K562 (cell line): ENCODE measurements around the gene LRRC74B. TPM values are rescaled to one million over a fixed set of nuclear protein-coding genes. Genes with fewer than 3 reads are reported as not detected.

Experiments used
- ATAC-seq: fragments of 200-7000 bp; cut with Tn5 transposase; 3 replicates; pipeline ENCODE4 v1.9.1; 2020; ENCODE audit warnings: moderate library complexity
- BruUV-seq: library from RNA; stranded (reverse); fragments of 400-500 nt; replicated peaks from 2 replicates; lab custom pipeline; 2021; lab: Mats Ljungman, UMichigan
- CTCF ChIA-PET: fragments of 300-600 bp; formaldehyde crosslinking; extraction: SDS; loops from one replicate; lab custom pipeline; 2021; ENCODE audit warnings: low intra/inter-chr PET ratio; lab: Yijun Ruan, JAX
- POLR2A ChIA-PET: fragments of 300-600, 350-650 bp; sonication (Branson Sonifier 250); formaldehyde crosslinking; extraction: SDS; loops from one replicate; lab custom pipeline; 2021; ENCODE audit warnings: antibody characterized with exemption, inconsistent platforms; lab: Yijun Ruan, JAX
- DNase-seq, 4 experiments: peaks; one replicate each; pipeline versions ENCODE4 v3.0.0 to v3.0.0-alpha.2; 2011 to 2018; ENCODE audit warnings: low spot score in 3 of 4, mixed read lengths in 3 of 4; ENCODE audit errors: extremely low read depth in 1 of 4
- FAIRE-seq: peaks from 2 replicates; lab custom pipeline; 2011; peaks lifted over from hg19 to GRCh38; lab: Jason Lieb, UNC
- H2AFZ ChIP-seq: 2 replicates; pipeline ENCODE4 v1.6.0; 2011; ENCODE audit warnings: low read depth, low read length, control low read depth, inconsistent platforms
- H3K27ac ChIP-seq: fragments of 200-600 bp; 3 replicates; pipeline ENCODE4 v1.8.0; 2011; ENCODE audit warnings: low read depth, mild to moderate bottlenecking, control low read depth, inconsistent platforms, low read length, moderate library complexity, mixed read lengths; ENCODE audit errors: extremely low read depth
- H3K27me3 ChIP-seq, 2 experiments: fragments of 300-600 bp in 1 of 2; 2 replicates in 1 of 2; 3 replicates in 1 of 2; pipeline versions ENCODE4 v1.6.0 to v1.8.0; 2011; ENCODE audit warnings: inconsistent platforms in 2 of 2, low read length in 2 of 2, mild to moderate bottlenecking in 1 of 2, mixed read lengths in 1 of 2, moderate library complexity in 1 of 2; ENCODE audit not compliant: control insufficient read depth in 2 of 2, insufficient read depth in 2 of 2
- H3K36me3 ChIP-seq: fragments of 300-600 bp; 3 replicates; pipeline ENCODE4 v1.8.0; 2011; ENCODE audit warnings: mild to moderate bottlenecking, low read length, inconsistent platforms; ENCODE audit not compliant: control insufficient read depth, insufficient read depth
- H3K4me1 ChIP-seq, 2 experiments: fragments of 200-600 bp in 1 of 2; replicated peaks in 1 of 2; 2 replicates in 1 of 2; 3 replicates in 1 of 2; pipeline versions ENCODE4 v1.5.1 to v1.8.0; 2011; ENCODE audit warnings: inconsistent platforms in 2 of 2, low read length in 2 of 2, mild to moderate bottlenecking in 1 of 2, mixed read lengths in 1 of 2, moderate library complexity in 1 of 2; ENCODE audit not compliant: control insufficient read depth in 2 of 2, insufficient read depth in 2 of 2
- H3K4me2 ChIP-seq: 2 replicates; pipeline ENCODE4 v1.6.1; 2011; ENCODE audit warnings: low read length, control low read depth, inconsistent platforms, mixed read lengths; ENCODE audit not compliant: insufficient read depth
- H3K4me3 ChIP-seq: fragments of 200-600 bp; sonication (generic), shearing (Covaris generic); 2 replicates; pipeline ENCODE4 v1.5.1; 2016; ENCODE audit warnings: control low read depth, inconsistent platforms
- H3K79me2 ChIP-seq: fragments of 200-600 bp; 3 replicates; pipeline ENCODE4 v1.8.0; 2011; ENCODE audit warnings: low read length, inconsistent platforms; ENCODE audit not compliant: control insufficient read depth, insufficient read depth
- H3K9ac ChIP-seq, 2 experiments: 2 replicates each; pipeline versions ENCODE4 v1.6.0 to v1.6.1; 2011; ENCODE audit warnings: low read depth in 2 of 2, low read length in 2 of 2, control low read depth in 1 of 2, inconsistent platforms in 1 of 2, mild to moderate bottlenecking in 1 of 2, mixed read lengths in 1 of 2; ENCODE audit not compliant: insufficient read depth in 1 of 2
- H3K9me1 ChIP-seq: one replicate; pipeline ENCODE4 v1.6.0; 2011; ENCODE audit warnings: inconsistent platforms, mild to moderate bottlenecking, low read length, moderate library complexity; ENCODE audit not compliant: control insufficient read depth, insufficient read depth
- H3K9me3 ChIP-seq: replicated peaks from 2 replicates; pipeline ENCODE4 v1.5.1; 2011; ENCODE audit warnings: low read depth, low read length, inconsistent platforms; ENCODE audit not compliant: control insufficient read depth, insufficient read depth
- H4K20me1 ChIP-seq: replicated peaks from 2 replicates; pipeline ENCODE4 v1.6.1; 2011; ENCODE audit warnings: low read length, inconsistent platforms, mixed read lengths; ENCODE audit not compliant: control insufficient read depth, insufficient read depth
- CEBPB ChIP-seq: fragments of 450-650 bp; IDR thresholded peaks from 2 replicates; pipeline ENCODE4 v1.6.1; 2016; ENCODE audit warnings: missing genetic modification characterization, missing compliant biosample characterization
- GABPB2 ChIP-seq: fragments of 250-450 bp; sonication (Bioruptor Pico); conservative IDR thresholded peaks from 2 replicates; pipeline ENCODE4 v1.5.1; 2021; ENCODE audit warnings: mild to moderate bottlenecking
- HOXB6 ChIP-seq: fragments of 250-450 bp; sonication (Bioruptor Pico); IDR thresholded peaks from 2 replicates; pipeline ENCODE4 v1.5.1; 2022; ENCODE audit warnings: mild to moderate bottlenecking, borderline replicate concordance
- JUND ChIP-seq, 2 experiments: IDR thresholded peaks; 2 replicates in 1 of 2; 3 replicates in 1 of 2; pipeline ENCODE4 v1.6.1; 2011; ENCODE audit warnings: borderline replicate concordance in 2 of 2, low read depth in 2 of 2, low read length in 2 of 2, improper control_type of control experiment in 1 of 2, missing biosample characterization in 1 of 2, missing genetic modification characterization in 1 of 2, missing genetic modification reagents in 1 of 2
- RBBP5 ChIP-seq: fragments of 200-600 bp; sonication (generic); IDR thresholded peaks from 2 replicates; pipeline ENCODE4 v1.6.1; 2012; ENCODE audit warnings: borderline replicate concordance, mild to moderate bottlenecking, low read length, control low read depth, inconsistent platforms; ENCODE audit not compliant: insufficient read depth, poor library complexity, severe bottlenecking
- ZNF232 ChIP-seq: sonication (generic); formaldehyde crosslinking; IDR thresholded peaks from 2 replicates; pipeline ENCODE4 v1.8.0; 2022; ENCODE audit warnings: mild to moderate bottlenecking, missing genetic modification reagents
- WGBS: fragments of 100-300 bp; shearing (Covaris generic); methylation state at CpG from one replicate; pipeline ENCODE4 v1.1.6; 2016; ENCODE audit warnings: low coverage, mixed read lengths; ENCODE audit not compliant: insufficient coverage; ENCODE audit errors: missing lambda C conversion rate; 5-methylcytosine and 5-hydroxymethylcytosine counted together
- in situ Hi-C: fragments of 300-500 bp; cut with MboI; formaldehyde crosslinking; loops from 4 replicates; pipeline ENCODE4 v1.15.0; 2018; ENCODE audit warnings: inconsistent platforms, mixed read lengths
- intact Hi-C: fragments of 100-400 bp; cut with micrococcal nuclease; formaldehyde crosslinking; loops from 2 replicates; pipeline ENCODE4 v1.14.2; 2022
- polyA plus RNA-seq, 8 experiments: library from polyadenylated mRNA; depleted of rRNA in 4 of 8; stranded (reverse) in 5 of 8; unstranded in 3 of 8; fragments of >200 nt; fragmentation: Nextera tagmentation in 2 of 8; fragmentation: Illumina TruSeq in 1 of 8; extraction: Ambion mirVana in 2 of 8; extraction: Trizol in 1 of 8; gene quantifications; 2 replicates each; pipeline versions ENCODE4 v1.2.1 to v1.2.3, GENCODE V29; 2011 to 2014; ENCODE audit warnings: inconsistent platforms in 1 of 8, missing spikeins in 1 of 8
- total RNA-seq, 7 experiments: library from RNA; depleted of rRNA in 6 of 7; stranded (reverse); fragments of >200 nt in 6 of 7; fragmentation: Illumina TruSeq in 2 of 7; extraction: Trizol in 2 of 7; gene quantifications; 2 replicates each; pipeline versions ENCODE4 v1.2.1 to v1.2.3, GENCODE V29; 2011 to 2021; ENCODE audit warnings: low replicate concordance in 1 of 7
- TF ChIP-seq, protein P1 (sequence below): fragments of 200-600 bp; sonication (generic); IDR thresholded peaks from one replicate; pipeline ENCODE4 v1.6.1; 2012; ENCODE audit warnings: mild to moderate bottlenecking, low read depth, low read length, inconsistent platforms
- TF ChIP-seq, protein P2 (sequence below): fragments of 250-450 bp; sonication (Bioruptor Pico); IDR thresholded peaks from 2 replicates; pipeline ENCODE4 v1.8.0; 2021; ENCODE audit warnings: borderline replicate concordance, mild to moderate bottlenecking, moderate library complexity; ENCODE audit not compliant: poor library complexity, severe bottlenecking

LRRC74B gene
- total and polyA plus RNA-seq, 9 of the 15 experiments (the other 6 are each of a cell fraction or from before 2014, with no cell fraction given) = not detected

DNA sequence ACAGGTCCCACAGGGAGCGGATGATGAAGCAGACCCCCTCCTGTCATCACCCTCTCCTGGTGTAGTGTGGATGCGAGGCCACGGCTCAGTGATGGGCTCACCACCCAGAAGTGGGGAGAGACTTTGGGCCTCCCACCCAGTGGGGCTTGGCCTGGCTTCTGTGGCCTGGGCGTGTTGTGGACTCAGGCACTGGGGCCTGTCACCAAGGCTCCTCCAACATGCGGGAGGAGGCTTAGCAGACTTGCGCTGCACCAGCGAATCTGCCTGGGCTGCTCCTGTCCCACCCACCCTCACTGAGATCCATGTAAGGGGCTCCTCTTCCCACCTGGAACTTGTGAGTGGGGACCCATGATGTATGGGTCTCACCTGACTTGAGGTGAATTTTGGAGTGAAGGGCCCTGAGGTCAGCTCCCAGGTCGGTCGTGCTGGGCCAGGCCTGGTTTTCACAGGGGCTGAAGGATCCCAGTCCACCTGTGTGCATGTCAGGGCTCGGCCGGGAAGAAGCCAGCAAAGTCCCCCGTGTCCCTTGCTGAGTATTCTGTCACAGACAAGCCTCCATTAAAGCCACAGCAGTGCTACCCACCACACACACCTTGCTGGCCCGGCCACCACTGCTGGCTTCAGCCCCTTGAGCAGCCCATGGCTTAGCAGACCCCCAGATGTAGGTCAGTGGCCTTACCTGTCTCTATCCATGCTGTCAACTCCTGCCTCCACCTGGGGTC is 48.0 kb upstream of the LRRC74B start:
- no peak overlapping the region for H2AFZ ChIP-seq
- H3K9ac ChIP-seq = peak overlapping the region in 1 of 2 experiments; percentile 93; a peak in 2 of 4 replicates
- peaks cover 83% of the 10 kb centered on the region for H3K36me3 ChIP-seq
- FAIRE-seq = no peak
- H3K4me3 ChIP-seq = no peak overlapping the region
- H3K9me3 ChIP-seq = no peaks in the 10 kb centered on the region
- ChIA-PET CTCF (no interaction called here), POLR2A (interaction anchor here (0.8 to 17.9 kb wide), 10 partner anchors 9 to 205 kb away, joined by 3 to 451 read pairs (median 15); partner anchors contain the start of genes AIFM3, LZTR1 and P2RX6)
- H3K4me1 ChIP-seq = peaks cover 12 to 93% of the 10 kb centered on the region in 2 experiments
- WGBS = 82% methylated on average over 13 of the region's 13 CpGs
- no peaks in the 10 kb centered on the region for H3K9me1 ChIP-seq
- H3K4me2 ChIP-seq = no peak overlapping the region
- no peaks in the 10 kb centered on the region for H3K27me3 ChIP-seq
- H3K27ac ChIP-seq = no peak overlapping the region
- DNase-seq = peak in 2 of 4 experiments; percentile 56 to 57
- peaks cover 32% of the 10 kb centered on the region; the same call in 1 of the 2 replicates for H4K20me1 ChIP-seq
- peaks cover 32% of the 10 kb centered on the region for H3K79me2 ChIP-seq
- intact Hi-C loops (no loop called here), in situ Hi-C loops (no loop called here)
- no peak for ATAC-seq
- BruUV-seq = no TSS peak
- TF ChIP-seq JUND (IDR thresholded peaks at IDR 0.05; ENCODE audit: borderline replicate concordance, low read depth, low read length) (0 out of 2 replicates have a peak, but pooled peaks have one; percentile 6), JUND (tag; IDR thresholded peaks at IDR 0.05; ENCODE audit: borderline replicate concordance, low read depth, low read length) (no peak), ZNF232 (CRISPR knock-in tag) (no peak), CEBPB (no peak), RBBP5 (peak; percentile 24), GABPB2 (CRISPR knock-in tag) (0 out of 2 replicates have a peak, but pooled peaks have one; percentile 58), HOXB6 (CRISPR knock-in tag) (peak; percentile 88; the same call in 1 of the 2 replicates)
- TF ChIP-seq, protein P1, sequence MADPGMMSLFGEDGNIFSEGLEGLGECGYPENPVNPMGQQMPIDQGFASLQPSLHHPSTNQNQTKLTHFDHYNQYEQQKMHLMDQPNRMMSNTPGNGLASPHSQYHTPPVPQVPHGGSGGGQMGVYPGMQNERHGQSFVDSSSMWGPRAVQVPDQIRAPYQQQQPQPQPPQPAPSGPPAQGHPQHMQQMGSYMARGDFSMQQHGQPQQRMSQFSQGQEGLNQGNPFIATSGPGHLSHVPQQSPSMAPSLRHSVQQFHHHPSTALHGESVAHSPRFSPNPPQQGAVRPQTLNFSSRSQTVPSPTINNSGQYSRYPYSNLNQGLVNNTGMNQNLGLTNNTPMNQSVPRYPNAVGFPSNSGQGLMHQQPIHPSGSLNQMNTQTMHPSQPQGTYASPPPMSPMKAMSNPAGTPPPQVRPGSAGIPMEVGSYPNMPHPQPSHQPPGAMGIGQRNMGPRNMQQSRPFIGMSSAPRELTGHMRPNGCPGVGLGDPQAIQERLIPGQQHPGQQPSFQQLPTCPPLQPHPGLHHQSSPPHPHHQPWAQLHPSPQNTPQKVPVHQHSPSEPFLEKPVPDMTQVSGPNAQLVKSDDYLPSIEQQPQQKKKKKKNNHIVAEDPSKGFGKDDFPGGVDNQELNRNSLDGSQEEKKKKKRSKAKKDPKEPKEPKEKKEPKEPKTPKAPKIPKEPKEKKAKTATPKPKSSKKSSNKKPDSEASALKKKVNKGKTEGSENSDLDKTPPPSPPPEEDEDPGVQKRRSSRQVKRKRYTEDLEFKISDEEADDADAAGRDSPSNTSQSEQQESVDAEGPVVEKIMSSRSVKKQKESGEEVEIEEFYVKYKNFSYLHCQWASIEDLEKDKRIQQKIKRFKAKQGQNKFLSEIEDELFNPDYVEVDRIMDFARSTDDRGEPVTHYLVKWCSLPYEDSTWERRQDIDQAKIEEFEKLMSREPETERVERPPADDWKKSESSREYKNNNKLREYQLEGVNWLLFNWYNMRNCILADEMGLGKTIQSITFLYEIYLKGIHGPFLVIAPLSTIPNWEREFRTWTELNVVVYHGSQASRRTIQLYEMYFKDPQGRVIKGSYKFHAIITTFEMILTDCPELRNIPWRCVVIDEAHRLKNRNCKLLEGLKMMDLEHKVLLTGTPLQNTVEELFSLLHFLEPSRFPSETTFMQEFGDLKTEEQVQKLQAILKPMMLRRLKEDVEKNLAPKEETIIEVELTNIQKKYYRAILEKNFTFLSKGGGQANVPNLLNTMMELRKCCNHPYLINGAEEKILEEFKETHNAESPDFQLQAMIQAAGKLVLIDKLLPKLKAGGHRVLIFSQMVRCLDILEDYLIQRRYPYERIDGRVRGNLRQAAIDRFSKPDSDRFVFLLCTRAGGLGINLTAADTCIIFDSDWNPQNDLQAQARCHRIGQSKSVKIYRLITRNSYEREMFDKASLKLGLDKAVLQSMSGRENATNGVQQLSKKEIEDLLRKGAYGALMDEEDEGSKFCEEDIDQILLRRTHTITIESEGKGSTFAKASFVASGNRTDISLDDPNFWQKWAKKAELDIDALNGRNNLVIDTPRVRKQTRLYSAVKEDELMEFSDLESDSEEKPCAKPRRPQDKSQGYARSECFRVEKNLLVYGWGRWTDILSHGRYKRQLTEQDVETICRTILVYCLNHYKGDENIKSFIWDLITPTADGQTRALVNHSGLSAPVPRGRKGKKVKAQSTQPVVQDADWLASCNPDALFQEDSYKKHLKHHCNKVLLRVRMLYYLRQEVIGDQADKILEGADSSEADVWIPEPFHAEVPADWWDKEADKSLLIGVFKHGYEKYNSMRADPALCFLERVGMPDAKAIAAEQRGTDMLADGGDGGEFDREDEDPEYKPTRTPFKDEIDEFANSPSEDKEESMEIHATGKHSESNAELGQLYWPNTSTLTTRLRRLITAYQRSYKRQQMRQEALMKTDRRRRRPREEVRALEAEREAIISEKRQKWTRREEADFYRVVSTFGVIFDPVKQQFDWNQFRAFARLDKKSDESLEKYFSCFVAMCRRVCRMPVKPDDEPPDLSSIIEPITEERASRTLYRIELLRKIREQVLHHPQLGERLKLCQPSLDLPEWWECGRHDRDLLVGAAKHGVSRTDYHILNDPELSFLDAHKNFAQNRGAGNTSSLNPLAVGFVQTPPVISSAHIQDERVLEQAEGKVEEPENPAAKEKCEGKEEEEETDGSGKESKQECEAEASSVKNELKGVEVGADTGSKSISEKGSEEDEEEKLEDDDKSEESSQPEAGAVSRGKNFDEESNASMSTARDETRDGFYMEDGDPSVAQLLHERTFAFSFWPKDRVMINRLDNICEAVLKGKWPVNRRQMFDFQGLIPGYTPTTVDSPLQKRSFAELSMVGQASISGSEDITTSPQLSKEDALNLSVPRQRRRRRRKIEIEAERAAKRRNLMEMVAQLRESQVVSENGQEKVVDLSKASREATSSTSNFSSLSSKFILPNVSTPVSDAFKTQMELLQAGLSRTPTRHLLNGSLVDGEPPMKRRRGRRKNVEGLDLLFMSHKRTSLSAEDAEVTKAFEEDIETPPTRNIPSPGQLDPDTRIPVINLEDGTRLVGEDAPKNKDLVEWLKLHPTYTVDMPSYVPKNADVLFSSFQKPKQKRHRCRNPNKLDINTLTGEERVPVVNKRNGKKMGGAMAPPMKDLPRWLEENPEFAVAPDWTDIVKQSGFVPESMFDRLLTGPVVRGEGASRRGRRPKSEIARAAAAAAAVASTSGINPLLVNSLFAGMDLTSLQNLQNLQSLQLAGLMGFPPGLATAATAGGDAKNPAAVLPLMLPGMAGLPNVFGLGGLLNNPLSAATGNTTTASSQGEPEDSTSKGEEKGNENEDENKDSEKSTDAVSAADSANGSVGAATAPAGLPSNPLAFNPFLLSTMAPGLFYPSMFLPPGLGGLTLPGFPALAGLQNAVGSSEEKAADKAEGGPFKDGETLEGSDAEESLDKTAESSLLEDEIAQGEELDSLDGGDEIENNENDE = peak; percentile 13
- TF ChIP-seq, protein P2, sequence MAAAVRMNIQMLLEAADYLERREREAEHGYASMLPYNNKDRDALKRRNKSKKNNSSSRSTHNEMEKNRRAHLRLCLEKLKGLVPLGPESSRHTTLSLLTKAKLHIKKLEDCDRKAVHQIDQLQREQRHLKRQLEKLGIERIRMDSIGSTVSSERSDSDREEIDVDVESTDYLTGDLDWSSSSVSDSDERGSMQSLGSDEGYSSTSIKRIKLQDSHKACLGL (CRISPR knock-in tag) = peak; percentile 16
